CD4-positive, alpha-beta memory T cell (primary cell): Measurements from ENCODE around the gene DHCR24. TPM values are rescaled to one million over a fixed set of nuclear protein-coding genes. Genes with fewer than 3 reads are reported as not detected.

ENCODE experiments used
- CTCF ChIA-PET: fragments of 350-600 bp; sonication (Branson Sonifier 250); formaldehyde crosslinking; loops from one replicate; lab custom pipeline; 2021; ENCODE audit warnings: inconsistent platforms; ENCODE audit not compliant: partially characterized antibody; lab: Charles Lee
- POLR2A ChIA-PET: fragments of 350-600 bp; sonication (Branson Sonifier 250); formaldehyde crosslinking; loops from one replicate; lab custom pipeline; 2021; ENCODE audit not compliant: partially characterized antibody; lab: Charles Lee
- DNase-seq, 5 donors: peaks; one replicate each; pipeline versions ENCODE4 v3.0.0 to v3.0.0-alpha.2; 2020 to 2022; ENCODE audit warnings: mixed read lengths in 1 of 5
- H3K27ac ChIP-seq: one replicate; pipeline ENCODE4 v1.7.0; 2013; ENCODE audit warnings: low read depth, low read length
- H3K27me3 ChIP-seq: 2 replicates; pipeline ENCODE4 v1.7.0; 2013; ENCODE audit warnings: mild to moderate bottlenecking, low read length, moderate library complexity; ENCODE audit not compliant: insufficient read depth
- H3K36me3 ChIP-seq: 2 replicates; pipeline ENCODE4 v1.7.0; 2013; ENCODE audit warnings: mild to moderate bottlenecking, low read length, moderate library complexity; ENCODE audit not compliant: insufficient read depth
- H3K4me1 ChIP-seq: 2 replicates; pipeline ENCODE4 v1.7.0; 2013; ENCODE audit warnings: mild to moderate bottlenecking, low read length, moderate library complexity; ENCODE audit not compliant: insufficient read depth
- H3K4me3 ChIP-seq, 2 donors: one replicate each; pipeline ENCODE4 v1.7.0; 2013; ENCODE audit warnings: low read length in 2 of 2, mild to moderate bottlenecking in 1 of 2
- H3K9me3 ChIP-seq, 2 donors: one replicate each; pipeline ENCODE4 v1.7.0; 2013; ENCODE audit warnings: low read length in 2 of 2, control low read depth in 1 of 2; ENCODE audit not compliant: control insufficient read depth in 1 of 2
- H3K27ac Mint-ChIP-seq, 7 donors: one replicate each; pipeline ENCODE4 v1.8.0; 2020 to 2021; ENCODE audit warnings: mixed read lengths in 7 of 7, mild to moderate bottlenecking in 6 of 7, inconsistent platforms in 3 of 7, moderate library complexity in 3 of 7
- H3K27me3 Mint-ChIP-seq, 2 donors: one replicate each; pipeline ENCODE4 v1.8.0; 2020 to 2021; ENCODE audit warnings: mixed read lengths in 2 of 2
- H3K36me3 Mint-ChIP-seq, 2 donors: one replicate each; pipeline ENCODE4 v1.8.0; 2020 to 2021; ENCODE audit warnings: mixed read lengths in 2 of 2, inconsistent platforms in 1 of 2, mild to moderate bottlenecking in 1 of 2
- H3K4me1 Mint-ChIP-seq, 4 donors: one replicate each; pipeline ENCODE4 v1.8.0; 2020 to 2021; ENCODE audit warnings: mixed read lengths in 4 of 4, mild to moderate bottlenecking in 1 of 4
- H3K4me3 Mint-ChIP-seq, 8 donors: one replicate each; pipeline ENCODE4 v1.8.0; 2020 to 2021; ENCODE audit warnings: mixed read lengths in 8 of 8, mild to moderate bottlenecking in 7 of 8, moderate library complexity in 6 of 8, inconsistent platforms in 3 of 8
- H3K9me3 Mint-ChIP-seq, 8 donors: one replicate each; pipeline ENCODE4 v1.8.0; 2020 to 2021; ENCODE audit warnings: mixed read lengths in 8 of 8, mild to moderate bottlenecking in 5 of 8, inconsistent platforms in 3 of 8, moderate library complexity in 1 of 8
- intact Hi-C: fragments of 100-400 bp; cut with micrococcal nuclease; formaldehyde crosslinking; loops from one replicate; pipeline ENCODE4 v1.15.1; 2023
- polyA plus RNA-seq, 2 donors: library from polyadenylated mRNA; unstranded; fragments of 300-500 nt; fragmentation: Illumina TruSeq; gene quantifications; one replicate each; pipeline ENCODE4 v1.2.3, GENCODE V29; 2021
- total RNA-seq, 2 experiments: library from RNA; stranded (reverse); gene quantifications; one replicate each; pipeline ENCODE4 v1.2.3, GENCODE V29; 2021

The DHCR24 gene
- total and polyA plus RNA-seq, 4 experiments from 2014 or later, result 5.9 to 9.9 (median 7.3) TPM

DNA sequence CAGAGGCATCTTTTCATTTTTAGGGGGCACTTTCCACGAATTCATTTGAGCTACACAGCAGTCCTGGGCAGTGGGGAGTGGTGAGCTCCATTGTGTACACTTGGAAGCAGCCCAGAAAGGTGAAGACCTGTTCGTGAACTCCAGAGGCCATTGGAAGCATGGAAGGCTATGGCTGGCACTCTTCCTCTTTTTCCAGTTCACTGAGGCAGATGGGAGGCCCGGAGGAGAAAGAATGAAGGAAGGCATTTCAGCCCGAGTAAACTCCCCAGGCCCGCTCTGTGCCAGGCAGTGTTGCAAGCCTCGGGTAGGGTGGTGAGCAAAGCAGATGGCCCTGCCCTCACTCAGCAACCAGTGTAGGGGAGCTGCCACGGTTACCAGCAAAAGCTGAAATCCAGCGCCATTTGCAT lies 673 bp upstream of the DHCR24 start:
- H3K36me3 ChIP-seq, result no peaks in the 10 kb centered on the region
- intact Hi-C loops, result no loop called here
- Mint-ChIP-seq H3K9me3 (peaks cover 0 to 2% (median 0%) of the 10 kb centered on the region in 8 donors), H3K4me1 (peaks cover 14 to 33% (median 23%) of the 10 kb centered on the region in 4 donors), H3K27me3 (peaks cover 12 to 15% of the 10 kb centered on the region in 2 donors), H3K4me3 (peak overlapping the region; percentile 68 to 96 (median 84)), H3K36me3 (no peaks in the 10 kb centered on the region), H3K27ac (peak overlapping the region in 1 of 7 donors; percentile 26)
- peak overlapping the region in 1 of 2 donors; percentile 68 for H3K4me3 ChIP-seq
- H3K27ac ChIP-seq, result no peak overlapping the region
- POLR2A ChIA-PET, result interaction anchor here (1.0 kb wide), 1 partner anchor 15 kb away, joined by 3 read pairs; no protein-coding TSS in a partner anchor
- H3K9me3 ChIP-seq, result no peaks in the 10 kb centered on the region
- H3K27me3 ChIP-seq, result no peaks in the 10 kb centered on the region
- CTCF ChIA-PET, result interaction anchor here (1.1 to 2.7 kb wide), 2 partner anchors 57 to 71 kb away, joined by 3 to 8 read pairs; no protein-coding TSS in a partner anchor
- no peak for DNase-seq
- peaks cover 22% of the 10 kb centered on the region for H3K4me1 ChIP-seq

DNA sequence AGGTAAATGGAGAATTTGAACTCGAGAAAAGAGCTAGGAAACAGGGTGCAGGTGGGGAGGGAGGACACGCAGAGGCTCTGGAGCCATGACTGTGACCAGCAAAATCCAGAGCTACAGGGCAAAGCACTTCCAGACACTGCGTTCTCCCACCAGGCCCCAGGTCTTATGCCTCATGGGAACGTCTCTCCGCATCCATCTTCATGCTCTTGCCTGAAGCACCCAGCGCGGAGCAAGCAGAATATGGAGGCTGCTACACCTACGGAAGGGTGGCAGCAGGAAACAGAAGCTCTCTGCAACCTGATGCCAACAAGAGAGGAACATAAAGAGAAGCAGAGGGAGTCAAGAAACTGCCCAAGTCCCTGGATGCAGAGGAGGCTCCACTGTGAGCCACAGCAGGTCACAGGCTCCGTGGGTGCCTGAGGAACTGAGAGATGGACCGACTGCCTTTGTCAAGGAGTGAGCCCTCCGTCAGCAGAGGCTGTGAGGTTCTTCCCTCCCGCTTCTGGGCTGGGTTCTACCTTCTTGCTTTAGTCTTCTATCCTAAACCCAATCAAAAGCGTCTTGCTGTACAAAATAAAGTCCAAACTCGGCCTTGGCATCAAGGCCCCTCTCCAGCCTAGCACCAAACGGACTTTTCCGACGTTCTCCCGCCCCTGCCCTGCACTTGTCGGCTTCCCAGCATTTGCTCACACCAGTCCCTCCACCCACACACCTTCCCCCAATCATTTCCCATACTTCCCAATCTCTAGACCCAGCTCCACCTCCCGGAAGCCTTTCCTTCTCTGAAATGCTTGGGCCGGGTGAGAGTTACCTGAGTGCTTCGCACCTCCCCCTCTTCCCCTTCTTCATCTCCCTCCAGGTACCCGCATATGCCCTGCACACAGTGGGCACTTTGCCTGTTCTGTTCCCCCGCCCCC lies 930 bp downstream of the DHCR24 start:
- H3K4me3 Mint-ChIP-seq, result peak overlapping the region; percentile 87 to 96 (median 94)
- peaks cover 0 to 7% of the 10 kb centered on the region in 2 donors for H3K36me3 Mint-ChIP-seq
- ChIA-PET CTCF (no interaction called here), POLR2A (interaction anchor here (1.0 to 1.2 kb wide), 2 partner anchors 9 to 13 kb away, joined by 3 read pairs; no protein-coding TSS in a partner anchor)
- no peak for DNase-seq
- H3K4me1 Mint-ChIP-seq, result peaks cover 14 to 33% (median 23%) of the 10 kb centered on the region in 4 donors
- Histone ChIP-seq H3K9me3 (no peaks in the 10 kb centered on the region), H3K4me1 (peaks cover 22% of the 10 kb centered on the region), H3K27me3 (no peaks in the 10 kb centered on the region), H3K36me3 (no peaks in the 10 kb centered on the region), H3K27ac (no peak overlapping the region), H3K4me3 (peak overlapping the region in 1 of 2 donors; percentile 68)
- H3K27ac Mint-ChIP-seq, result peak overlapping the region; percentile 17 to 93 (median 53)
- intact Hi-C loops, result no loop called here
- H3K27me3 Mint-ChIP-seq, result peaks cover 4 to 9% of the 10 kb centered on the region in 2 donors
- peaks cover 0 to 2% (median 0%) of the 10 kb centered on the region in 8 donors for H3K9me3 Mint-ChIP-seq

DNA sequence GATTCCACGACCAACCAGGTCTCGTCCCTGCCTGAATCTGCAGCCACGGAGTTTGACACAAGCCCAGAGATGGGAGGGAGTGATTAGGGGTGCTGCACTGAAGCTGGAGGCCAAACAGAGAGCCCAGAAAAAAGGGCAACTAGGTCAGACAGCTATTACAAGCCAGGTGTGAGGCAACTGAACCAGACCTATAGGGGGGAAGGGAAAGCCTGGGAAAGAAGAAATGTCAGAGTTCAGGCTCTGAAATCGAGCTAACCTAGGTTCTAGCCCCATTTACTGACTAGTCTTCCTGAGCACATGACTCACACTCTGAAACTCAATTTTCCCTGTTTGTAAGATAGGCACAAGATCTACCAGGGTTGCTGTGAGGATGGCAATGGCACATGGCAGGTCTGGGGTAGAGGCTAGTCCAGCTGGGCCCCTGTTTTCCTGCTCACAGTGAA lies 1.7 kb downstream of the DHCR24 start:
- intact Hi-C loops, result no loop called here
- Histone ChIP-seq H3K4me3 (no peak overlapping the region), H3K4me1 (peaks cover 22% of the 10 kb centered on the region), H3K27ac (no peak overlapping the region), H3K9me3 (no peaks in the 10 kb centered on the region), H3K27me3 (no peaks in the 10 kb centered on the region), H3K36me3 (no peaks in the 10 kb centered on the region)
- CTCF ChIA-PET, result no interaction called here
- Mint-ChIP-seq H3K4me3 (peak overlapping the region; percentile 39 to 96 (median 94)), H3K4me1 (peaks cover 14 to 33% (median 23%) of the 10 kb centered on the region in 4 donors), H3K27ac (peak overlapping the region in 2 of 7 donors; percentile 7 to 70), H3K27me3 (peaks cover 4 to 9% of the 10 kb centered on the region in 2 donors), H3K36me3 (peaks cover 0 to 7% of the 10 kb centered on the region in 2 donors), H3K9me3 (peaks cover 0 to 2% (median 0%) of the 10 kb centered on the region in 8 donors)
- no peak for DNase-seq
- POLR2A ChIA-PET, result interaction anchor here (1.2 kb wide), 1 partner anchor 12 kb away, joined by 3 read pairs; no protein-coding TSS in a partner anchor

DNA sequence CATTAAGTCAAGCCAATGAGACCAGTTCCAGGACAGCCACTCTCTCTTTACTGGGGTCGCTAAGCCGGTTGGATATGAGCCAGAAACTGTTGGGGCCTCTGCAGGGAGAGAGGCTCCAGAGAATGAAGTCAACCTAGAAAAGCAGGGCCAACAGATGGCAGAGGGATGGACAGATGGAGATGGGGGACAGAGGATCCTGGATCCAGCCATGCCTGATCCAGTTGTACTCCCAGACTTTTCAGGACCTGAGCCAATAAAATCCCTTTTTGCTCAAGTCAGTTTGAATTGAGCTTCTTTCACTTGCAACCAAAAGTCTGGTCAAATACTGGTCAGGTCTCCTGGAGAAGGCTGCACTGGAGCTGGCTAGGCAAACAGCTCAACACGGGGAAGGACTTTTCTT lies 2.2 kb downstream of the DHCR24 start:
- H3K9me3 Mint-ChIP-seq, result peaks cover 0 to 5% (median 0%) of the 10 kb centered on the region in 8 donors
- no peak overlapping the region for H3K27ac ChIP-seq
- H3K4me1 Mint-ChIP-seq, result peaks cover 14 to 33% (median 23%) of the 10 kb centered on the region in 4 donors
- no peak overlapping the region for H3K27ac Mint-ChIP-seq
- ChIA-PET POLR2A (interaction anchor here (1.2 kb wide), 1 partner anchor 11 kb away, joined by 3 read pairs; no protein-coding TSS in a partner anchor), CTCF (no interaction called here)
- no peak overlapping the region for H3K4me3 ChIP-seq
- no peaks in the 10 kb centered on the region for H3K9me3 ChIP-seq
- intact Hi-C loops, result no loop called here
- peak overlapping the region in 4 of 8 donors; percentile 36 to 95 (median 46) for H3K4me3 Mint-ChIP-seq
- no peak for DNase-seq
- H3K4me1 ChIP-seq, result peaks cover 22% of the 10 kb centered on the region
- peaks cover 0 to 11% of the 10 kb centered on the region in 2 donors for H3K36me3 Mint-ChIP-seq
- no peaks in the 10 kb centered on the region for H3K36me3 ChIP-seq
- H3K27me3 Mint-ChIP-seq, result peaks cover 2 to 7% of the 10 kb centered on the region in 2 donors
- no peaks in the 10 kb centered on the region for H3K27me3 ChIP-seq

DNA sequence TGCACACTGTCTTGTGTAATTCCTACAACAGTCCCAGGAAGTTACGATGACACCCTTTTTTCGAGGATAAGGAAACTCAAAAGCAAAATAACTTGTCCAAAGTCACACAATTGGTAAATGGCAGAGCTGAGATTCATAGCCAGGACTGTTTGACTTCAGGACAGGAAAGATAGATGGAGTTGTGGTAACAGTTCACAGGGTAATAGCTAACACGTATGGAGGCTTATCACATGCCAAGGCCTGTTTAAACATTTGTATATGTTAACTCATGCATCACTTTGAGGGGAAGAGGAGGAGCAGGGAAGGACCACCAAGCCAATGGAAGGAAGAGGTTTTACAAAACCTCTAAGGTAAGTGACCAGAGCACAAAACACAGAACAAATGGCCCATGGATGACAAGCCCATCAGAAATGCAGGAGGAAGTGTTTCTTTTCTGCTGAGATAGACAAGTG lies 2.8 kb downstream of the DHCR24 start:
- Mint-ChIP-seq H3K27me3 (peaks cover 1 to 7% of the 10 kb centered on the region in 2 donors), H3K4me3 (peak overlapping the region in 3 of 8 donors; percentile 1 to 6 (median 4)), H3K4me1 (peaks cover 14 to 33% (median 23%) of the 10 kb centered on the region in 4 donors), H3K36me3 (peaks cover 0 to 17% of the 10 kb centered on the region in 2 donors), H3K9me3 (peaks cover 0 to 9% (median 0%) of the 10 kb centered on the region in 8 donors), H3K27ac (peak overlapping the region in 1 of 7 donors; percentile 5)
- DNase-seq, result no peak
- Histone ChIP-seq H3K4me1 (peaks cover 22% of the 10 kb centered on the region), H3K27ac (no peak overlapping the region), H3K4me3 (no peak overlapping the region), H3K36me3 (no peaks in the 10 kb centered on the region), H3K27me3 (no peaks in the 10 kb centered on the region), H3K9me3 (no peaks in the 10 kb centered on the region)
- ChIA-PET CTCF (no interaction called here), POLR2A (no interaction called here)
- intact Hi-C loops, result no loop called here

DNA sequence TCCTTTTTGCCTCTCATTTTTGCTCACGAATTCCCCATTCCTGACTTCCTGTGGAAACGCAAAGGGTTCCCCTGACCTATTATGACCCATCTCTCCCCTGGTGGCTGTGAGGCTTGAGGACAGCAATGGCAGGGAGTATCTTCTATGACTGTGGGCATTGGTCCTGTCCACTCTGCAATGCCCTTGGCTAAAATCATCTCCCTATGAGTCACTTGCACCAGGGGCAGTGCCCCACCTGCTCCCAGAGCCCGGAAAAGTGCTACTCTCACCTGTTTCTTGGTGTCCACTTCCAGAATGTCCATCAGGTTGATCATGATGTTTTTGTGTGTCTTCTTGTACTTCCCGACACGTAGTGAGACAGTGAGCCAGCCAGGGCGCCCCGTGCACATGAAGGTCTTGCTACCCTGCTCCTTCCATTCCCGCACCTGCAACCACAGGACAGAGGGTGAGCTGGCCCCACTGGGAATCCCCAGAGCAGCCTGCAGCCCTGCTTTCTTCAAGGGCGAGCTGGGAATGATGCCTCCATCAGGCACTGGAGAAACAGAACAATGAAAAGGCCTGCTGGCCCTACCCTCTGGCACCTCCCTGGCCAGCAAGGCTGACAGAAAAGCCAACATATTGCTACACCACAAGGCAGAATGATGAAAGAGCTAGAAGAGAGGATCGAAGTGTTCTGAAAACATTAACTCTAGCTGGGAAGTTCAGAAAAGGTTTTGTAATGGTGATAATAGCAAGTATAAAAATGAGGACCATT lies 3.5 kb downstream of the DHCR24 start:
- Histone ChIP-seq H3K4me1 (peaks cover 22% of the 10 kb centered on the region), H3K36me3 (no peaks in the 10 kb centered on the region), H3K27me3 (no peaks in the 10 kb centered on the region), H3K4me3 (no peak overlapping the region), H3K9me3 (no peaks in the 10 kb centered on the region), H3K27ac (no peak overlapping the region)
- intact Hi-C loops, result no loop called here
- no peak for DNase-seq
- CTCF ChIA-PET, result no interaction called here
- no peak overlapping the region for H3K4me3 Mint-ChIP-seq
- peaks cover 0 to 17% of the 10 kb centered on the region in 2 donors for H3K36me3 Mint-ChIP-seq
- H3K27ac Mint-ChIP-seq, result no peak overlapping the region
- H3K27me3 Mint-ChIP-seq, result peaks cover 1 to 4% of the 10 kb centered on the region in 2 donors
- POLR2A ChIA-PET, result no interaction called here
- H3K4me1 Mint-ChIP-seq, result peaks cover 14 to 33% (median 23%) of the 10 kb centered on the region in 4 donors
- H3K9me3 Mint-ChIP-seq, result peaks cover 0 to 9% (median 0%) of the 10 kb centered on the region in 8 donors
